ENCODE data around the gene KAZN.

The KAZN gene

GRCh38 chr1:14866911-14867612 lies 268.6 kb downstream of the KAZN start:
- no peak overlapping the region for H3K9ac ChIP-seq (ENCODE audit: low read depth in 1 of 2, low read length in 2 of 2)
- H3K36me3 ChIP-seq (ENCODE audit: control insufficient read depth in 1 of 2, insufficient read depth in 2 of 2, low read length in 2 of 2): no peaks in the 10 kb centered on the region
- no peak overlapping the region for H3K27ac ChIP-seq (ENCODE audit: low read depth, low read length)
- H3K27me3 ChIP-seq (ENCODE audit: control insufficient read depth in 1 of 2, insufficient read depth in 2 of 2, low read length in 2 of 2): no peaks in the 10 kb centered on the region
- H3K4me3 ChIP-seq (ENCODE audit: low read depth in 1 of 2, low read length in 2 of 2): no peak overlapping the region
- no peaks in the 10 kb centered on the region for H3K4me1 ChIP-seq (ENCODE audit: control insufficient read depth in 1 of 2, insufficient read depth in 2 of 2, low read length in 2 of 2)
- no peaks in the 10 kb centered on the region for H3K9me3 ChIP-seq (ENCODE audit: control insufficient read depth in 1 of 2, low read length in 2 of 2)

DNA sequence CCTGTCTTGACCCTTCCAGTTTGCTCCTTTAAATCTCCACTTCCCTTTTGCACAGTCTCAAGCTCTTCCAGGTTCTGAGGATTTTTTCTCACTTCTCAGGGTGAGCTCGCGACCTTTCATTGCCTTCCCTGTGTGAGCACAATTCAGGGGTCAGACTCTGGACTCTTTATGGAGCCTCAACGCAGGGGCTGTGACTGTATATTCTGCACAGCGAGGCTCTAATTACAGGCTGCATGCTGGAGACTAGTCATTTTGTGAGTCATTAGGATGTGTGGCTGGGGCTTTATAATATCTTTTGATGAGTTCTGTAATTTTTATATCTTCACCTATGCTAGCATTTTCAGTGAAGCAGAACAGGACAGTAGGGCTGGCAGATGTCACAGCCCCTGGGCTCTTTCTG lies 270.7 kb downstream of the KAZN start:
- H3K9me3 ChIP-seq (ENCODE audit: control insufficient read depth in 1 of 2, low read length in 2 of 2): no peaks in the 10 kb centered on the region
- no peak overlapping the region for H3K9ac ChIP-seq (ENCODE audit: low read depth in 1 of 2, low read length in 2 of 2)
- no peaks in the 10 kb centered on the region for H3K36me3 ChIP-seq (ENCODE audit: control insufficient read depth in 1 of 2, insufficient read depth in 2 of 2, low read length in 2 of 2)
- no peak overlapping the region for H3K27ac ChIP-seq (ENCODE audit: low read depth, low read length)
- H3K4me1 ChIP-seq (ENCODE audit: control insufficient read depth in 1 of 2, insufficient read depth in 2 of 2, low read length in 2 of 2): no peaks in the 10 kb centered on the region
- H3K27me3 ChIP-seq (ENCODE audit: control insufficient read depth in 1 of 2, insufficient read depth in 2 of 2, low read length in 2 of 2): no peaks in the 10 kb centered on the region
- H3K4me3 ChIP-seq (ENCODE audit: low read depth in 1 of 2, low read length in 2 of 2): no peak overlapping the region

- Histone ChIP-seq H3K36me3 (ENCODE audit: control insufficient read depth in 1 of 2, insufficient read depth in 2 of 2, low read length in 2 of 2) (no peaks in the 10 kb centered on the region), H3K9ac (ENCODE audit: low read depth in 1 of 2, low read length in 2 of 2) (no peak overlapping the region), H3K4me1 (ENCODE audit: control insufficient read depth in 1 of 2, insufficient read depth in 2 of 2, low read length in 2 of 2) (no peaks in the 10 kb centered on the region), H3K9me3 (ENCODE audit: control insufficient read depth in 1 of 2, low read length in 2 of 2) (no peaks in the 10 kb centered on the region), H3K4me3 (ENCODE audit: low read depth in 1 of 2, low read length in 2 of 2) (no peak overlapping the region), H3K27ac (ENCODE audit: low read depth, low read length) (no peak overlapping the region), H3K27me3 (ENCODE audit: control insufficient read depth in 1 of 2, insufficient read depth in 2 of 2, low read length in 2 of 2) (no peaks in the 10 kb centered on the region)
These were observed 272.9 kb downstream of the KAZN start for GRCh38 chr1:14871218-14871970.

- Histone ChIP-seq H3K27me3 (ENCODE audit: control insufficient read depth in 1 of 2, insufficient read depth in 2 of 2, low read length in 2 of 2) (no peaks in the 10 kb centered on the region), H3K9me3 (ENCODE audit: control insufficient read depth in 1 of 2, low read length in 2 of 2) (no peaks in the 10 kb centered on the region), H3K9ac (ENCODE audit: low read depth in 1 of 2, low read length in 2 of 2) (no peak overlapping the region), H3K36me3 (ENCODE audit: control insufficient read depth in 1 of 2, insufficient read depth in 2 of 2, low read length in 2 of 2) (no peaks in the 10 kb centered on the region), H3K4me1 (ENCODE audit: control insufficient read depth in 1 of 2, insufficient read depth in 2 of 2, low read length in 2 of 2) (no peaks in the 10 kb centered on the region), H3K27ac (ENCODE audit: low read depth, low read length) (no peak overlapping the region), H3K4me3 (ENCODE audit: low read depth in 1 of 2, low read length in 2 of 2) (no peak overlapping the region)
These were observed 274.3 kb downstream of the KAZN start for GRCh38 chr1:14872762-14873161.

GRCh38 chr1:14873677-14874076 lies 275.2 kb downstream of the KAZN start:
- Histone ChIP-seq H3K4me3 (ENCODE audit: low read depth in 1 of 2, low read length in 2 of 2) (no peak overlapping the region), H3K27me3 (ENCODE audit: control insufficient read depth in 1 of 2, insufficient read depth in 2 of 2, low read length in 2 of 2) (no peaks in the 10 kb centered on the region), H3K4me1 (ENCODE audit: control insufficient read depth in 1 of 2, insufficient read depth in 2 of 2, low read length in 2 of 2) (no peaks in the 10 kb centered on the region), H3K9me3 (ENCODE audit: control insufficient read depth in 1 of 2, low read length in 2 of 2) (no peaks in the 10 kb centered on the region), H3K27ac (ENCODE audit: low read depth, low read length) (no peak overlapping the region), H3K9ac (ENCODE audit: low read depth in 1 of 2, low read length in 2 of 2) (no peak overlapping the region), H3K36me3 (ENCODE audit: control insufficient read depth in 1 of 2, insufficient read depth in 2 of 2, low read length in 2 of 2) (no peaks in the 10 kb centered on the region)

- H3K4me1 ChIP-seq (ENCODE audit: control insufficient read depth in 1 of 2, insufficient read depth in 2 of 2, low read length in 2 of 2): no peaks in the 10 kb centered on the region
- H3K27me3 ChIP-seq (ENCODE audit: control insufficient read depth in 1 of 2, insufficient read depth in 2 of 2, low read length in 2 of 2): no peaks in the 10 kb centered on the region
- H3K9me3 ChIP-seq (ENCODE audit: control insufficient read depth in 1 of 2, low read length in 2 of 2): no peaks in the 10 kb centered on the region
- H3K36me3 ChIP-seq (ENCODE audit: control insufficient read depth in 1 of 2, insufficient read depth in 2 of 2, low read length in 2 of 2): no peaks in the 10 kb centered on the region
- H3K4me3 ChIP-seq (ENCODE audit: low read depth in 1 of 2, low read length in 2 of 2): no peak overlapping the region
- no peak overlapping the region for H3K27ac ChIP-seq (ENCODE audit: low read depth, low read length)
- no peak overlapping the region for H3K9ac ChIP-seq (ENCODE audit: low read depth in 1 of 2, low read length in 2 of 2)
These were observed 277.3 kb downstream of the KAZN start for GRCh38 chr1:14875524-14876509.

- Histone ChIP-seq H3K36me3 (ENCODE audit: control insufficient read depth in 1 of 2, insufficient read depth in 2 of 2, low read length in 2 of 2) (no peaks in the 10 kb centered on the region), H3K9ac (ENCODE audit: low read depth in 1 of 2, low read length in 2 of 2) (no peak overlapping the region), H3K4me1 (ENCODE audit: control insufficient read depth in 1 of 2, insufficient read depth in 2 of 2, low read length in 2 of 2) (no peaks in the 10 kb centered on the region), H3K27ac (ENCODE audit: low read depth, low read length) (no peak overlapping the region), H3K9me3 (ENCODE audit: control insufficient read depth in 1 of 2, low read length in 2 of 2) (no peaks in the 10 kb centered on the region), H3K27me3 (ENCODE audit: control insufficient read depth in 1 of 2, insufficient read depth in 2 of 2, low read length in 2 of 2) (no peaks in the 10 kb centered on the region), H3K4me3 (ENCODE audit: low read depth in 1 of 2, low read length in 2 of 2) (no peak overlapping the region)
These were observed 278.3 kb downstream of the KAZN start for GRCh38 chr1:14876747-14877146.

- Histone ChIP-seq H3K9me3 (ENCODE audit: control insufficient read depth in 1 of 2, low read length in 2 of 2) (no peaks in the 10 kb centered on the region), H3K4me3 (ENCODE audit: low read depth in 1 of 2, low read length in 2 of 2) (no peak overlapping the region), H3K9ac (ENCODE audit: low read depth in 1 of 2, low read length in 2 of 2) (no peak overlapping the region), H3K4me1 (ENCODE audit: control insufficient read depth in 1 of 2, insufficient read depth in 2 of 2, low read length in 2 of 2) (no peaks in the 10 kb centered on the region), H3K27ac (ENCODE audit: low read depth, low read length) (no peak overlapping the region), H3K36me3 (ENCODE audit: control insufficient read depth in 1 of 2, insufficient read depth in 2 of 2, low read length in 2 of 2) (no peaks in the 10 kb centered on the region), H3K27me3 (ENCODE audit: control insufficient read depth in 1 of 2, insufficient read depth in 2 of 2, low read length in 2 of 2) (no peaks in the 10 kb centered on the region)
These were observed 278.7 kb downstream of the KAZN start for GRCh38 chr1:14877224-14877623.

GRCh38 chr1:14878124-14878523 lies 279.6 kb downstream of the KAZN start:
- no peaks in the 10 kb centered on the region for H3K4me1 ChIP-seq (ENCODE audit: control insufficient read depth in 1 of 2, insufficient read depth in 2 of 2, low read length in 2 of 2)
- no peak overlapping the region for H3K4me3 ChIP-seq (ENCODE audit: low read depth in 1 of 2, low read length in 2 of 2)

DNA sequence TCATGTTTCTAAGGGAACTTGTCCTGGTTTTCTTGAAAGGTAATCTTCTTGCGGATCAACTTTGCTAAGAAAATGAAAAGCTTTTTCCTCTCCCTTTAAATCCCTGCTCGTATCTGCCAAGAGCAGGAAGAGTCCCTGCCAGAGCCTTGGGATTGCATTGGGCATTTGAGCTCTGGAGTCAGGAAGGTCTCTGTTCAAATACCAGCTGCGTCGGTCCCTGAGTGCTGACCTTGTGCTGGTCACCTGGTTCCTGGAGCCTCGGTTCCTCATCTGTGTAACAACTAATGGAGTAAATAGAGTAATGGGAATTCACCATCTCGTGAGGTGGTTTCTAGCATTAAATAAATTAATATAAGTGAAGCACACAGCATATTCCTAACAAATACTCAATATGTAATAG lies 280.5 kb downstream of the KAZN start:
- H3K9me3 ChIP-seq (ENCODE audit: control insufficient read depth in 1 of 2, low read length in 2 of 2): no peaks in the 10 kb centered on the region
- H3K27ac ChIP-seq (ENCODE audit: low read depth, low read length): no peak overlapping the region
- H3K27me3 ChIP-seq (ENCODE audit: control insufficient read depth in 1 of 2, insufficient read depth in 2 of 2, low read length in 2 of 2): no peaks in the 10 kb centered on the region
- no peak overlapping the region for H3K4me3 ChIP-seq (ENCODE audit: low read depth in 1 of 2, low read length in 2 of 2)
- no peaks in the 10 kb centered on the region for H3K36me3 ChIP-seq (ENCODE audit: control insufficient read depth in 1 of 2, insufficient read depth in 2 of 2, low read length in 2 of 2)
- H3K4me1 ChIP-seq (ENCODE audit: control insufficient read depth in 1 of 2, insufficient read depth in 2 of 2, low read length in 2 of 2): no peaks in the 10 kb centered on the region
- no peak overlapping the region for H3K9ac ChIP-seq (ENCODE audit: low read depth in 1 of 2, low read length in 2 of 2)

More at GRCh38 chr1:14878124-14878523, 279.6 kb downstream of the KAZN start:
- H3K27ac ChIP-seq (ENCODE audit: low read depth, low read length): no peak overlapping the region
- H3K36me3 ChIP-seq (ENCODE audit: control insufficient read depth in 1 of 2, insufficient read depth in 2 of 2, low read length in 2 of 2): no peaks in the 10 kb centered on the region
- no peak overlapping the region for H3K9ac ChIP-seq (ENCODE audit: low read depth in 1 of 2, low read length in 2 of 2)
- H3K27me3 ChIP-seq (ENCODE audit: control insufficient read depth in 1 of 2, insufficient read depth in 2 of 2, low read length in 2 of 2): no peaks in the 10 kb centered on the region
- no peaks in the 10 kb centered on the region for H3K9me3 ChIP-seq (ENCODE audit: control insufficient read depth in 1 of 2, low read length in 2 of 2)
